AML-193 (cell line): ENCODE measurements around the gene CRISPLD2.
A peak's percentile ranks its signal among the peaks of the same experiment; 100 is the strongest.
"Not testable (repeated sequence)": the region's sequence is repeated elsewhere in the genome, so short reads cannot be mapped to it uniquely, and the experiment has no call there.

ENCODE experiments used
- DNase-seq, 2 experiments: peaks; one replicate each; lab custom pipeline; 2025; lab: John Stamatoyannopoulos, UW

The CRISPLD2 gene

GRCh38 chr16:84821728-84822689 is 2.2 kb downstream of the CRISPLD2 start:
- DNase-seq = no peak

DNA sequence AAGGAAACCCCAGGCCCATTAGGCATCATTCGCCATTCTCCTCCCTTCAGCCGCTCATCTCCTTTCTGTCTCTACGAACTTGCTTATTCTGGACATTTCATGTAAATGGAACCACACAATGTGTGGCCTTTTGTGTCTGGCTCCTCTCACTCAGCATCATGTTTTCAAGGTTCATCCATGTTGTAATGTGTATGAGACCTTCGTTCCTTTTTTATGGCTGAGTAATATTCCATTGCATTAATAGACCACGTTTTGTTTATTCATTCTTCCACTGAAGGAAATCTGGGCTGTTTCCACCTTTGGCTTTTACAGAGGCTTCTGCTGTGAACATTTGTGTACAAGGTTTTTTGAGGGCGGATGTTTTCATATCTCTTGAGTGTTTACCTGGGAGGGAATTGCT is 3.2 kb downstream of the CRISPLD2 start:
- no peak for DNase-seq

- no peak for DNase-seq
Observed at GRCh38 chr16:84823484-84823883, 3.7 kb downstream of the CRISPLD2 start.

DNA sequence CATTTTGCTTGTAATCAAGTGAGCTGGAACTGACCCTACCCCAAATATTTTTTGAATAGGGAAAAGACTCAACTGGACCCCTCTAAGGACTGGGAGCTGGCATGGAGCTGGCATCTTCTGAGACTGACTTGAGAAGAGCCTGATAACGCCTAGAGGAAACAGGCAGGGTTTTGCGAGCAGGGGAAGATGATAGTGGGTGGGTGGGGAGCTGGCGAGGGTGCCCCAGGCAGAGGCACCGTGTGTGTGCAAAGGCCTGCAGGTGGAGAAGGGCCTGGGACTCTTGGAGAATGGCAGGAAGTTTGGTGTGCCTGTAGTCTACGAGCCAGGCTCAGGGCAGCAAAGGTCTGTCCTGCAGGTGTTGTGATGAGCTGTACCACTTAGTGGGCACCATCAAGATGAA is 4.1 kb downstream of the CRISPLD2 start:
- no peak for DNase-seq

- no peak for DNase-seq
Observed at GRCh38 chr16:84825896-84826557, 6.2 kb downstream of the CRISPLD2 start.

- DNase-seq = no peak
Observed at GRCh38 chr16:84826558-84826941, 6.8 kb downstream of the CRISPLD2 start.

- peak in 1 of 2 experiments; percentile 21 for DNase-seq
Observed at GRCh38 chr16:84827131-84827574, 7.4 kb downstream of the CRISPLD2 start.

DNA sequence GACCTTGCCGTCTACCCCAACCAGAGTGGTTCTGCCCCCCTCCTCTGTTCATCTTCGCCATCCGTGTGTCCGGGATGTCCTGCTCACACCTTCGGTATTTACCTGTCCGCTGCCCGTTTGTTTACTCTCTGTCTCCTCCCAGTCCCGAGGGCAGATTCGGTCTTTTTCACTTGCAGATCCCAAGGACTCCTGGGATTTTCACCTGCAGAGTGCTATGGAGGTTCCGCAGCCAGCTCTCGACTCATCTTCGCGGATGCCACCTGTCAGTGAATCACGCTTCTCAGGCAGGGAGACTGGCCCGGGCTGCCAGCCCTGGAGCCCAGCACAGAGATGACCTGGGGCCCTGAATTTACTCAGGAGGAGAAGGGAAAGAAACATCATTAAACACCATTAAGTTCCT is 8.1 kb downstream of the CRISPLD2 start:
- no peak for DNase-seq

DNA sequence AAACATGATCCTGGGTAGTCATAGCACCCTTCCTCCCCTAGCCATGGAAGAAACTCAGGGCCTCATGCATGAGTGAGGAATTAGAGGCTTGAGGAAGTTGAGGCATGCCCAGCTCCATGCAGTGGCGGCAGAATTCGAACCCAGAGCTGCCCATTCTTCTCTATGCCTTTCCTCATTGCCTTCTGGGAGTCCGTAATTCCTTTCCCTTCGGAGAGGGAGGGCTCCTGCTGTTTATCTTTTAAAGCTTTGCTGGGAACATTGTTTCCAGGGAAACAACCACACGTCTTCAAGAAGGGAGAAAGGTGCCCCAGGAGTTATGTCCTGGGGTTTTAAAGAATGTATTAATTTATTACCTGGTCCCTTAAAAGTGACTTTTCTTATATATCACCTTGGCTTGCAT is 8.5 kb downstream of the CRISPLD2 start:
- DNase-seq = no peak

GRCh38 chr16:84829168-84829965 is 9.6 kb downstream of the CRISPLD2 start:
- DNase-seq = no peak

DNA sequence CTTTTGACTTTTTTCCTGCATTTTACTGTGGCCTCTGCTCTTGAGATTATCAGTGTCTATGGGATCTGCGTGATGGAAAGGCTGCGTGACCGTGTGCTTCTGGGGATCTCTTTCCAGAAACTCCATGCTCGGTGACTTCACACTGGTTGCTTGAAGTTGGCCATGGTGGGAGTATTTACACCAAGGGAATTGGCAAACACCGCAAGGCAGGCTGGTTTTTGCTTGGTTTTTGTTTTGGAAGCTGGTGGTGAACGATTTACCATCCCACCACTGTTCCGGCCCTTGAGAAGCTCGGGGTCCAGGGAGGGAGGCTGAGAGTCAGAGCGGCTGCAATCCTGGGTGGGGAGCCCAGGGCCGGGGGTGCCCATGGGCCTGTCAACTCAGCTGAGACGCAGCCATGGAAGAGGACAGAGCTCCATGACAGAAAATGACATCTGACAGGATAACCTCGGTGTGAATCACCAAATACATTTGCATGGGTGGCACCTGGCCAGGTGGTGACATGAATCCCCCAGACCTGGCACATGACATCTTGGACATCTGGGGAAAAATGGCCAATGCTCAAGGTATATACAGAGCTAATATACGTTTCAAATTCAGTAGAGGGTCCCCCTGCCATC is 11.1 kb downstream of the CRISPLD2 start:
- DNase-seq = no peak

DNA sequence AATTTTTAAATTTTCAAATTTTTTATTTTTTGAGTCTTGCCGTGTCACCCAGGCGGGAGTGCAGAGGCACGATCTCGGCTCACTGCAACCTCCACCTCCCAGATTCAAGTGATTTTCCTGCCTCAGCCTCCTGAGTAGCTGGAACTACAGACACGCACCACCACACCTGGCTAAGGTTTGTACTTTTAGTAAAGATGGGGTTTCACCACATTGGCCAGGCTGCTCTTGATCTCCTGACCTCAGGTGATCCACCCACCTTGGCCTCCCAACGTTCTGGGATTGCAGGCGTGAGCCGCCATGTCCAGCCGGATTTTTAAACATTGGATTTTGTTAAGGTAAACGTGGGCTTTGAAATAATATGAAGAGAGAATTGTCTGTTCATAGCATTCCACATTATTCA is 11.9 kb downstream of the CRISPLD2 start:
- DNase-seq = not testable (repeated sequence)

- DNase-seq = no peak
Observed at GRCh38 chr16:84832488-84833143, 12.8 kb downstream of the CRISPLD2 start.

GRCh38 chr16:84833144-84833500 is 13.3 kb downstream of the CRISPLD2 start:
- DNase-seq = no peak

DNA sequence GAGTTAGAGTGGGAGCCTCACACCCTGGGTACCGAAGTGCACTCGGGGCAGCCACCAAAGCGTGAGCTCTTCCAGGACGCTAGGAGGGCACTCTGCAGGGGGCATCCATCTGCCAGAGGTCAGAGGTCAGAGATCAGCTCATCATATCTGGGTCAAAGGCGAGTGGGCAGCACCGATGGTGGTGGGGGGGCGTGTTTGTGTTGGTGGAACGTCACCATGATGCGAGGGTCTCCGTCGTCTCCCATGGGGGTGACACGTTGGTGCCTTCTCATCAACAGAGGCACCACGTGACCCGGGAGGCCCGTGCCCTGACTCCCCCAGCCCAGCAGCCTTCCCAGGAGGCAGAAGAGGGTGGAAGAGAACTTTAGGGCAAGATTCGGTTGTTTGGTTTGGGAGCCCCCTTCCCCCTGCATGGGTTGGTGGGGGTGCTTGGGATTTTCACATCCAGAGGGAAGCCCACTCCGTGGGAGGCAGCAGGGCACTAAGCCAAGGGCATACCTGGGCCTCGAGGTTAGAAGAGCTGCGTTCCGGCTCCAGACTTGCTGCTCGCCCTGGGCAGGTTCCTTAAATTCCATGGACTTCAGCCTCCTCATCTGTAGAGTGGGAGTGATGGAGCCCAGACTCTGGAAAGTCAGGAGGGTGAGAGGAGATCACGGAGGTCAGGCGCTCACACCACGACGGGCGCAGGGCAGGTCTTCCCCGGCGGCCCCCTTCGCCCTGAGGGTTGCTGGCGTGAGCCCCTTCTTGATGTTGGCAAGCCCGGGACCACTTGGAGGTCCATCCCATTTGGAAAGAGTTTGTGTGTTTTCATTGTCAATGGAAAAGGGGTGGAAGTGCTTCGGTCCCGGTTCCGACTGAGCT is 14.0 kb downstream of the CRISPLD2 start:
- no peak for DNase-seq

DNA sequence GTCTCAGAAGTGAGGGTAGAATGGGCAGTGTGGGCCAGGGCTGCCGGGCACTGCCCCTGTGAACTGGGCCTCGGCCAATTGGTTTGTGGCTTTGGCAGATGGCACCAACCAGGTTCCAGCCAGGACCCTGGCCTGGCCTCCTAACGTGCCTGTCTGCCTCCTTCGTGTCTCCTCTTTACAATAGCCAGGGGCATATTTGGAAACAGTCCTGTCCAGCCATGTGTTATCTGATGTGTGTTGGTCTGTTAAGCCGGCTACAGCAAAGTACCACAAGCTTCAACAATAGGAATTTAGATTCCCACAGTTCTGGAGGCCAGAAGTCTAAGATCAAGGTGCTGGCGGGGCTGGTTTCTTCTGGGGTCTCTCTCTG is 14.6 kb downstream of the CRISPLD2 start:
- DNase-seq = no peak

DNA sequence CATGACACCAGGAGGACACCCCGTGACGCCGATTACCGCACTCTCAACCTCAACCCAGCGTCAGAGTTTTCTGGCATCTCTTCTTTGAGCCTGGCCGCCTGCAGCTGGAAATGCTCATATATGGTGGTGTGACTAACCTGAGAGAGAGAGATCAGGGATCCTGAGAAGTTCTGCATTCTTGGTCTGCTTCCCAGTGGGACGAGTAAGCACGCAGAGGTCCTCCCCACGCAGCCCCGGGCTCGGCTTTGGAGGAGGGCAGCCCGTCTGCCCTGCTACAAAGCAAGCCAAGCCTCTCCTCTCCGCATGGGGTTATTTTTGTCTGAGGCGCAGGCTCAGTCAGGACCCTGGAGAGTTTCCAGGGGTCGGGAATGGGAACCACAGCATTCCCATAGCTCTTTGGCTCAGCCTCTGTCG is 16.5 kb downstream of the CRISPLD2 start:
- DNase-seq = no peak

GRCh38 chr16:84836967-84837366 is 17.2 kb downstream of the CRISPLD2 start:
- DNase-seq = no peak

- no peak for DNase-seq
Observed at GRCh38 chr16:84838383-84838948, 18.7 kb downstream of the CRISPLD2 start.

DNA sequence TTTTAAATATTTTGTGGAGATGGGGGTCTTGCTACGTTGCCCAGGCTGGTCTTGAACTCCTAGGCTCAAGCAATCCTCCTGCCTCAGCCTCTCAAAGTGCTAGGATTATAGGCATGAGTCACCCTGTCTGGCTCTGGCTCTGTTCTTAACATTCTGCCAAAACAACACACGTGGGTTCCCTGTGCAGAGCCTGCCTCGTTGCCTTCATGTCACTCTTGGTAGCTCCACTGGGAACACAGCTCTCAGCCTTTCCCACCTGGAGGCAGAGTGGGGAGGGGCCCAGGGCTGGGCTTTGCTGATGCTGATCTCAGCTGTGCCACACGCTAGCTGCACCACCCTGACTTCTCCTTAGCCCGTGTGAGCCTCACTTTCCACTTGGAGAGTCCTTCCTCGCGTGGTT is 19.3 kb downstream of the CRISPLD2 start:
- no peak for DNase-seq
